DMS79 treated with DMSO at 0.1 percent for 48 hours (cell line): ENCODE data around the gene LMBRD1.
"Not testable (repeated sequence)": the region's sequence is repeated elsewhere in the genome, so short reads cannot be mapped to it uniquely, and the experiment has no call there.

Experiments
- DNase-seq: peaks from one replicate; lab custom pipeline; 2025; lab: John Stamatoyannopoulos, UW

The LMBRD1 gene

DNA sequence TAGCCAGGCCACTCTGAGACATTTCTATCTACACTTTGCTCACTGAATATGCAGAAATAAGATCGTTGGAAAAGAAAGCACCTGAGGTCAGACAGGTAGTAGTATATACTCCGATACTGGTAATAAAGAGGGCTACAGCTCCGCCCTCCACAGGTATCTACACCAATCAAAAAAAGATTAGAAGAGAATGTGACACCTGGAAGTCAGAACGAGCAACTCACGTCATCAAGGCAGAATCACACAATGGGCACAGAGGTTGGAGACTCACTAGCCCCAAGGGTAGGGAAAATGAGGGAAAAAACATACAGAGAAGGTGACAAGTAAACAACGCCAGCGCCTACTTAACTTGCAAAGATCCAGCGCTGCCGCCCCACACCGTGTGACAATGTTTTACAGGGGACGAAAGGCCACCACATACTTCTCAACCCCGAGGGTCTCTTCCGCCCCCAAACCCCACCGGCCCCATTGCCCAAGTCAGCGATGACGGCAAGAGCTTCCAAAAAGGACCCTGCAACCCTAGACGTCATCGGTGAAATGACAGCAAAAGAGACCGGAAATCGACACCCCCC is 653 bp downstream of the LMBRD1 start:
- peak; percentile 90 for DNase-seq

- DNase-seq: no peak
These were observed 1.2 kb downstream of the LMBRD1 start for GRCh38 chr6:69795469-69796072.

GRCh38 chr6:69792292-69792691 is 4.5 kb downstream of the LMBRD1 start:
- no peak for DNase-seq

DNA sequence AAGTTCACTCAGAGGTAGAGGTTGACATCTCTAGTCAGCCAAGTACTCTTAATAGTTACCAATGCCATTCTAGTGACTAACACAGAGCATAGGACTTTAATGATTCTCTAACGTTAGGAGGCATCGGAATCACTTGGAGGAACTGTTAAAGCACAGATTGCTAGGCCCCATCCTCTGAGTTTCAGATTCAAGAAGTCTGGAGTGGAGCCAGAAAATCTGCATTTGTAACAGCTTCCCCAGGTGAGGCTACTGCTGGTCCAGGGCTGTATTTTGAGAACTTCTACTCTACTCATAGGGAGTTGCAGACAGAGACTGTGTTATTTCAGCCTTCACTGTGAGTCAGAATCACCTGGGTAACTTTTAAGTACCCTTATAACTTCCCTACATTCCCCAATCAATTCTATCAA is 5.7 kb downstream of the LMBRD1 start:
- no peak for DNase-seq

- DNase-seq: no peak
These were observed 6.2 kb downstream of the LMBRD1 start for GRCh38 chr6:69790629-69791028.

GRCh38 chr6:69789578-69789977 is 7.2 kb downstream of the LMBRD1 start:
- no peak for DNase-seq

DNA sequence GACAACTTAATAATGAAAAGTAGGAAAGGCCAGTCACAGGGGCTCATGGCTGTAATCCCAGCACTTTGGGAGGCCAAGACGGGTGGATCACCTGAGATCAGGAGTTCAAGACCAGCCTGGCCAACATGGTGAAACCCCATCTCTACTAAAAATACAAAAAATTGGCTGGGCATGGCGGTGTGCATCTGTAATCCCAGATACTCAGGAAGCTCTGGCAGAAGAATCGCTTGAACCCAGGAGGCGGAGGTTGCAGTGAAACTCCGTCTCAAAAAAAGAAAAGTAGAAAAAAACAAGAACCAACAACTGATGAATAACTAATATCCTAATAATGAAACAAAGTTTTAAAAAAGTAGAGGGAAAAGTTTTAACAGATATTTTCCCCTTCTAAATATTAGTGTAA is 9.4 kb downstream of the LMBRD1 start:
- not testable (repeated sequence) for DNase-seq

DNA sequence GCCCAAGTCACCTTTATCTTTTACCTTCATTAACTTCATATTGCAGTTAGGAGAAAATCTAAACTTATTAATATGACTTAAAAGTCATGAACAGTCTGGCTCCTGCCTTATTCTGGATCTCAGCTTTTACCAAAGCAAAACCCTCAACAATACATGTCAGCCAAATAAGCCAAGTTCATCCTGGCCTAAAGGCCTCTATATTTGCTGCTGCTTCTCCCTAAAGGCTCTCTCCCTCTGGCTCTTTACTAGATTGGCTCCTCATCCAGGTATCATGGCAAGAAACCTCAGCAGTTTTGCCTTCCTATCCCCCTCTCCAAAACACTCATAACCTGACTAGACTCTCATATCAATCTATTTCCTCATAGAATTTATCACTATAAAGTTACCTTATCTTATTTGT is 11.1 kb downstream of the LMBRD1 start:
- DNase-seq: no peak

- DNase-seq: no peak
These were observed 12.0 kb downstream of the LMBRD1 start for GRCh38 chr6:69784595-69785377.

DNA sequence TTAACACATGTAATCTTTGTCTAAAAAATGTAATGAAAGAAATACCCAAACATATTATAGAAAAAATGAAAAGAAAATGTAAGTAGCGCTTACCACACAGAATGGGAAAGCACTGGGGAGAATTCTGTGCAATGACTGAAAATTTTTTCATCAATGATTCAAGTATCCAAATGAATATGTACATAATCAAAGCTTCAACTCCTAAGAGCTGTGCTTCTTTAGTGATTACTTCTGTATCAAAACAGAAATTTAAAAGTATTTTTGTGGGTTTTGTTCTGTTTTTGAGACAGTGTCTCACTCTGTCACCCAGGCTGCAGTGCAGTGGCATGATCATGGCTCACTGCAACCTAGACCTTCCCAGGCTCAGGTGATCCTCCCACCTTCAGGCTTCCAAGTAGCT is 13.7 kb downstream of the LMBRD1 start:
- DNase-seq: no peak

GRCh38 chr6:69780585-69781178 is 16.1 kb downstream of the LMBRD1 start:
- DNase-seq: no peak

DNA sequence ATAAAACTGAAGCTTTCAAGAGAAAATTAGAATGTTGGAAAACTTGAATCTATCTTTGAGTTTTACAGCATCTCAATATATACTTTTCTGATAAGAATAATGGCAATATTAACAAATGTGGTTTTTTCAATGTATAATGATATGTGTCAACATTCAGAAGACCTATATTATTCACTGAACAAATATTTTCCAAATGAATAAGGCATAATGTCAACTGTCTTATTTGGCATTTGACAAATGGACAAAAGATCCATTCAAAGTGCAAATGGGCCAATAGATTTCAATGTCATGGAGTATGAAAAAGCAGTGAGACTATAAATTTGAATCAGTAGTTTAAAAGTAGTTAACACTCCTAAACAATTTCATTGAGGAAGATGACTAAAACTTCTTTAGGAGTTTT is 20.9 kb downstream of the LMBRD1 start:
- no peak for DNase-seq

DNA sequence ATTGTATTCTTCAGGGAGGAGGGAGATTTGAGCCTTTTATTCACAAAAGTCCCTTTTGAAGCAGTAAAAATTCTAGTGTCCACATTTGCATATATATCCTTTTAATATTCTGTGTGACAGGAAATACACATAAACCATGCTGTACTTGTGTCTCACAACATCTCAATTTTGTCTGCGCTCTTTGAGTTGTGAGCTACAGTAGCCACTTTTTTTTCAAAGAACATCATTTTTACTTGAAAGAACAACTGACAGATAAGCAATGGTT is 21.3 kb downstream of the LMBRD1 start:
- DNase-seq: no peak

GRCh38 chr6:69774740-69775584 is 21.8 kb downstream of the LMBRD1 start:
- no peak for DNase-seq

DNA sequence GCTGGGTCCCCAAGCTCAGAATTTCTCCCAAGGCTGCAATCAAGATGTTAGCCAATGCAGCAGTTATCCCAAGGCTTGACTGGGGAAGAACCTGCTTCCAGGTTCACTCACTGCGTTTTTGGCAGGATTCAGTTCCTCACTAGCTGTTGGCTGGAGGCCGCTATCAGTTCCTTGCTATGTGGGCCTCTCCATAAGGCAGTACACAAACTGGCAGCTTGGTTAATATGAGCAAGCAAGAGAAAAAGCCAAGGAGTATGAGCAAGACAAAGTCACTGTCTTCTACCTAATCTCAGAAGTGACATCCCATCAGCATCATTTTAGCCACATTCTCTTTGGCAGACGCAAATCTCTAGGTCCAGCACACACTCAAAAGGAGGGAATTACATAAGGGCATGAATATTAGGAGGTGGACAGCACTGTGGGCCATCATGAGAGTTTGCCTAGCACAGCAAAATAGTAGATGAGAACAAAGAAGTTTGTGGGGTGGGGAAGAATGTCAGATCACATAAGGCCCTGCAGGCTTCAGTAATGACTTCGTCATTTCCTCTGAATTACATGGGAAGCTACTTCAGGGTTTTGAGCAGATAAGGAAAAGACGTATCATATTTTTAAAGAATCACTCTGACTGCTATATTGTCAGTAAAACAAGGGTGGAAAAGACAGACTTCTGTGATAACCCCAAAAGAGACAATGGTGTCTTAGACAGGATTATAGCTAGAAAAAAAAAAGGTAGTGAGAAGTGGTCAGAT is 25.5 kb downstream of the LMBRD1 start:
- no peak for DNase-seq

DNA sequence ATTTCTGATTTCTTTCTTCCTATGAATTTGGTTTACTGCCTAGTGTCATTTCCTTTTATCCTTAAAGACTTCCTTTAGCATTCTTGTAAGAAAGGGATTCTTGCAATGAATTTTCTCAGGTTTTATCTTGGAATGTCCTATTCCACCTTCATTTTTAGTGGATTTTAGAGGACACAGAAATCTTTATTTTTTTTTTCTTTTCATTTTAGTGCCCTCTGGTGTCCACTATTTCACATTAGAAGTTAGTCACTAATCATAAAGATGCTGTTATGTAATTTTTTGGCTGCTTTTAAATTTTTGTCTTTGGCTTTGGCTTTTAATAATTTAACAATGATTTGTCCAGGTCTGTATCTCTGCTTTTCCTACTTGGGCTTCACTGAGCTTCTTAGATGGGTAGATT is 28.1 kb downstream of the LMBRD1 start:
- no peak for DNase-seq

DNA sequence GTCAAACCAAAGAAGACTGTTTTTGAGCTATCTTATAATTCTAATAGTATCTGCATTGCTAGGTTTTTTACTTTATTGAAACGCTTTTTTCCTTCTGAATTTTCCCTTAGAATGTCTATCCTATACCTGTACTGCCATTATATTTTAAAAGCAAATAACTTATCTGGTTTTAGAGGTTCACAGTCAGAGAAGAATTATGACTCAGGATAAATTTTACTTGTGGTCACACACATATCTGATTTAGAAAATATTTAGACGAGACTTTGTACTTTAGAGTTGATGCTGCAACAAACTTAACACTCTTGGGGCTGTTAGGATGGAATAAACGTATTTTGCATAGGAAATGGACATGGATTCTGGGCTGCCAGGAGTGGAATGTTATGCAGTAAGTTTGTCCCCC is 33.0 kb downstream of the LMBRD1 start:
- no peak for DNase-seq

DNA sequence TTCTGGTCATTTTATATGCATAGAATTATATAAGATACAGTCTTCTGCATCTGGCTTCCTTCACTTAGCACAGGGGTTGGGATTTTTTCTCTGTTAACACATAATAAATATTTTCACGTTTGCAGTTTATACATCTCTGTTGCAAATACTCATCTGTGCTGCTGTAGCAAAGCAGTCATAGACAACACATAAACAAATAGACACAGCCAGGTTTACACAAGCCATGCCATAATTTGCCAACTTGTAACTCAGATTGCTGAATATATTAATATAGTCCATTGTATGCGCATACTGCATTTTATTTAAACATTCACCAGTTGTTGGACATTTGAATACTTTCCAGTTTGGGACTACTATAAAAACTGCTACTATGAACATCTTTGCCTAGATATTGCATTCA is 35.0 kb downstream of the LMBRD1 start:
- DNase-seq: no peak

GRCh38 chr6:69758214-69758613 is 38.6 kb downstream of the LMBRD1 start:
- no peak for DNase-seq

DNA sequence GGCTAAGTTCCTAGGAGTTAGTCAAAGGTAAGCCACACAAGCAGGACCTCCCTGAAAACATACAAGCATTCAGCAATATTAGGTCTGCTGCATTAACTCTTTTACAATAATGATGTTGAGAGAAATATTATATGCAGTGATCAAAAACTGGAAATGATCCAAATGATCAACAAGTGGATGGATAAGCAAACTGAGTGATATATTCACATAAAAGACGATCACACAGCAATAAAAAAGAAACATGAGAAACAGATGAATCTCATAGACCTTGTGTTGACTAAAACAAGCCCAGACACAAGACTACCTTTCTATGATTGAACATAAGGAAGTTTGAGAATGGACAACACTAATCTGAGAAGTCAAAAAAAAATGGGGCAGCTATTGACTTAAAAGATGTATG is 39.9 kb downstream of the LMBRD1 start:
- no peak for DNase-seq

DNA sequence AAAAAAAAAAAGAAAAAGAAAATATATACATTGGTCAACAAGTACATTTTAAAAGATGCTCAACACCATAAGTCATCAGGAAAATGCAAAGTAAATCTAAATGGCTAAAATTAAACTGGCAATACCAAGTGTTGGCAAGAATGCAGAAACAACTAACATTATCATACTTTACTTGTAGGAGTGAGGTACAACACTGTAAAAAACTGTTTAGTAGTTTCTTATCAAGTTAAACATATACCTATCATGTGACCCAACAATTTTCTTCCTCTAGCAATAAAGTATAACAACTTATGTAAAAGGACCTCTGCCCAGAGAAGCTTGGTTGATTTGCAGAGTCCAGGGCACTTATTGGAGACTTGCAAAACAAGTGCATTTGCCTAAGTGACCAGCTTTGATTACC is 40.4 kb downstream of the LMBRD1 start:
- no peak for DNase-seq

DNA sequence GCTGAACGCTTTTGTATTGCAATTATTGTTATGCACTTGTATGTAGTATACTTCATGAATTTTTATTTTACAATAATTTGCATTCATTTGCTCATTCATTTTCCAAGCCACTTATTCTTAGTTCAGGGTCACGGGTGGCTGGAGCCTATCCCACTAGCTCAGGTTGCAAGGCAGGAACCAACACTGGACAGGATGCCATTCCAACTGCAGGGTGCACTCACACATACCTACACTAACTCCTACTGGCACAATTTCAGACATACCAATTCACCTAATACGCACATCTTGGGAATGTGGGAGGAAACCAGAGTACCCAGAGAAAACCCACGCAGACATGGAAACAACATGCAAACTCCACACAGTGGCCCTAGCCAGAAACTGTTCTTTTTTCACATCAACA is 61.8 kb downstream of the LMBRD1 start:
- no peak for DNase-seq
